Adrenal gland (tissue), 12 donors: ENCODE measurements around the gene CDON. TPM values are rescaled to one million over a fixed set of nuclear protein-coding genes. Genes with fewer than 3 reads are reported as not detected.
A peak's percentile ranks its signal among the peaks of the same experiment; 100 is the strongest.

Experiments used
- DNase-seq, 7 donors: peaks; one replicate each; pipeline ENCODE4 v3.0.0-alpha.2; 2019 to 2020
- H3K27ac ChIP-seq, 5 donors: fragments of 200-600 bp; sonication (generic) in 4 of 5; 1 replicate in 3 of 5; 2 replicates in 2 of 5; pipeline versions ENCODE4 v1.5.1 to v1.8.0; 2016 to 2020; ENCODE audit warnings: mild to moderate bottlenecking in 1 of 5
- H3K27me3 ChIP-seq: fragments of 200-600 bp; 2 replicates; pipeline ENCODE4 v1.8.0; 2021
- H3K36me3 ChIP-seq, 2 donors: fragments of 200-600 bp; replicated peaks in 1 of 2; 1 replicate in 1 of 2; 2 replicates in 1 of 2; pipeline versions ENCODE4 v1.5.1 to v1.8.0; 2018 to 2022
- H3K4me1 ChIP-seq, 2 donors: fragments of 200-600 bp; replicated peaks in 1 of 2; 1 replicate in 1 of 2; 2 replicates in 1 of 2; pipeline versions ENCODE4 v1.5.1 to v1.8.0; 2018 to 2021
- H3K4me3 ChIP-seq, 4 donors: fragments of 200-600 bp; sonication (generic) in 3 of 4; one replicate each; pipeline ENCODE4 v1.5.1; 2016 to 2018
- H3K9me3 ChIP-seq, 3 donors: fragments of 200-600 bp; sonication (generic) in 1 of 3; replicated peaks in 1 of 3; 1 replicate in 2 of 3; 2 replicates in 1 of 3; pipeline versions ENCODE4 v1.5.1 to v1.8.0; 2016 to 2021
- CTCF ChIP-seq, 6 experiments: fragments of 450-650 bp in 4 of 6; fragments of 200-600 bp in 2 of 6; sonication (generic) in 1 of 6; IDR thresholded peaks; 1 replicate in 5 of 6; 2 replicates in 1 of 6; pipeline versions ENCODE4 v1.5.1 to v1.8.0; 2016 to 2021; ENCODE audit warnings: antibody characterized with exemption in 6 of 6, mild to moderate bottlenecking in 2 of 6, moderate library complexity in 1 of 6
- POLR2A ChIP-seq, 2 donors: fragments of 450-650 bp; IDR thresholded peaks; one replicate each; pipeline ENCODE4 v1.6.1; 2017; ENCODE audit warnings: antibody characterized with exemption in 2 of 2, mild to moderate bottlenecking in 2 of 2, moderate library complexity in 1 of 2
- WGBS, 4 donors: extraction: QIAGEN DNeasy Blood & Tissue Kit in 2 of 4; methylation state at CpG; one replicate each; pipeline versions ENCODE4 v1.1.5 to v1.1.7; 2013 to 2017; 5-methylcytosine and 5-hydroxymethylcytosine counted together
- intact Hi-C, 2 donors: fragments of 100-400 bp; cut with DNase I; formaldehyde crosslinking; loops; one replicate each; pipeline versions ENCODE4 v1.14.1 to v1.15.0; 2022 to 2023
- polyA plus RNA-seq, 3 donors: library from polyadenylated mRNA; stranded (reverse); fragments of 200-250 nt in 2 of 3; fragments of 350-450 nt in 1 of 3; fragmentation: Illumina TruSeq in 1 of 3; extraction: RNeasy Lipid Tissue Mini Kit (QIAGEN cat#74804) in 1 of 3; gene quantifications; one replicate each; pipeline ENCODE4 v1.2.3, GENCODE V29; 2013 to 2014
- total RNA-seq, 9 donors: library from RNA; depleted of rRNA in 4 of 9; stranded (reverse); fragments of >200 nt in 4 of 9; fragments of 120-200 nt in 1 of 9; fragmentation: NEBNext Ultra II Directional in 1 of 9; extraction: Animal tissue kit (Norgen Biotek cat#: 25700) in 1 of 9; gene quantifications; one replicate each; pipeline versions ENCODE4 v1.1.0 to v1.2.4, GENCODE V29; 2013 to 2023
- donor health status: healthy with polysubstance abuse.
- donor health status: Bipolar disorder and iron deficiency.
- donor health status: DM: yes; HTN: yes; CAD: no.
- donor health status: DM: no; HTN: no; CAD: no.
- donor health status: DM: no; HTN: no; CAD: no.
- donor health status: DM: yes; HTN: yes; CAD: no.

CDON gene
- total and polyA plus RNA-seq, 12 donors: 0.90 to 12.1 (median 3.9) TPM

GRCh38 chr11:126103150-126103549 lies 40.5 kb upstream of the CDON start:
- 90 to 98% (median 95%) methylated on average over 5 of the region's 5 CpGs for WGBS, 4 donors
- H3K27ac ChIP-seq: no peak overlapping the region
- no peak for DNase-seq

GRCh38 chr11:126102436-126102981 lies 39.8 kb upstream of the CDON start:
- 36 to 61% (median 54%) methylated on average over 7 of the region's 7 CpGs for WGBS, 4 donors
- H3K9me3 ChIP-seq: no peaks in the 10 kb centered on the region
- TF ChIP-seq CTCF (IDR thresholded peaks at IDR 0.05) (no peak), POLR2A (IDR thresholded peaks at IDR 0.05) (no peak)
- no peaks in the 10 kb centered on the region for H3K36me3 ChIP-seq
- peak in 5 of 7 donors; percentile 29 to 63 (median 49) for DNase-seq
- H3K4me1 ChIP-seq: peaks cover 0 to 8% of the 10 kb centered on the region in 2 donors
- H3K4me3 ChIP-seq: no peak overlapping the region
- no peaks in the 10 kb centered on the region for H3K27me3 ChIP-seq
- H3K27ac ChIP-seq: no peak overlapping the region
- intact Hi-C loops: no loop called here

More at GRCh38 chr11:126103150-126103549, 40.5 kb upstream of the CDON start:
- H3K4me1 ChIP-seq: peaks cover 0 to 8% of the 10 kb centered on the region in 2 donors
- intact Hi-C loops: no loop called here
- no peaks in the 10 kb centered on the region for H3K36me3 ChIP-seq
- H3K9me3 ChIP-seq: no peaks in the 10 kb centered on the region
- no peak overlapping the region for H3K4me3 ChIP-seq
- H3K27me3 ChIP-seq: no peaks in the 10 kb centered on the region
- TF ChIP-seq POLR2A (IDR thresholded peaks at IDR 0.05) (no peak), CTCF (IDR thresholded peaks at IDR 0.05) (no peak)

- Histone ChIP-seq H3K4me1 (peaks cover 0 to 8% of the 10 kb centered on the region in 2 donors), H3K27me3 (no peaks in the 10 kb centered on the region), H3K36me3 (no peaks in the 10 kb centered on the region), H3K27ac (no peak overlapping the region), H3K4me3 (no peak overlapping the region), H3K9me3 (no peaks in the 10 kb centered on the region)
- DNase-seq: no peak
- 68 to 80% (median 73%) methylated on average over 4 to 5 of the region's 5 CpGs for WGBS, 4 donors
- intact Hi-C loops: no loop called here
- TF ChIP-seq POLR2A (IDR thresholded peaks at IDR 0.05) (no peak), CTCF (IDR thresholded peaks at IDR 0.05) (no peak)
These were observed 39.2 kb upstream of the CDON start for GRCh38 chr11:126101930-126102283.

GRCh38 chr11:126101251-126101929 lies 38.7 kb upstream of the CDON start:
- DNase-seq: peak in 5 of 7 donors; percentile 36 to 48 (median 44)
- H3K4me3 ChIP-seq: no peak overlapping the region
- intact Hi-C loops: no loop called here
- no peak for TF ChIP-seq CTCF (IDR thresholded peaks at IDR 0.05)
- no peak for TF ChIP-seq POLR2A (IDR thresholded peaks at IDR 0.05)
- no peaks in the 10 kb centered on the region for H3K9me3 ChIP-seq
- H3K27ac ChIP-seq: no peak overlapping the region
- 83 to 97% (median 84%) methylated on average over 4 to 11 of the region's 11 CpGs for WGBS, 4 donors
- H3K27me3 ChIP-seq: no peaks in the 10 kb centered on the region
- no peaks in the 10 kb centered on the region for H3K36me3 ChIP-seq
- H3K4me1 ChIP-seq: peaks cover 0 to 8% of the 10 kb centered on the region in 2 donors
